ENCODE results near the gene TERB1.

The TERB1 gene

GRCh38 chr16:66776457-66776856 is 24.9 kb downstream of the TERB1 start:
- TF ChIP-seq, protein P1, sequence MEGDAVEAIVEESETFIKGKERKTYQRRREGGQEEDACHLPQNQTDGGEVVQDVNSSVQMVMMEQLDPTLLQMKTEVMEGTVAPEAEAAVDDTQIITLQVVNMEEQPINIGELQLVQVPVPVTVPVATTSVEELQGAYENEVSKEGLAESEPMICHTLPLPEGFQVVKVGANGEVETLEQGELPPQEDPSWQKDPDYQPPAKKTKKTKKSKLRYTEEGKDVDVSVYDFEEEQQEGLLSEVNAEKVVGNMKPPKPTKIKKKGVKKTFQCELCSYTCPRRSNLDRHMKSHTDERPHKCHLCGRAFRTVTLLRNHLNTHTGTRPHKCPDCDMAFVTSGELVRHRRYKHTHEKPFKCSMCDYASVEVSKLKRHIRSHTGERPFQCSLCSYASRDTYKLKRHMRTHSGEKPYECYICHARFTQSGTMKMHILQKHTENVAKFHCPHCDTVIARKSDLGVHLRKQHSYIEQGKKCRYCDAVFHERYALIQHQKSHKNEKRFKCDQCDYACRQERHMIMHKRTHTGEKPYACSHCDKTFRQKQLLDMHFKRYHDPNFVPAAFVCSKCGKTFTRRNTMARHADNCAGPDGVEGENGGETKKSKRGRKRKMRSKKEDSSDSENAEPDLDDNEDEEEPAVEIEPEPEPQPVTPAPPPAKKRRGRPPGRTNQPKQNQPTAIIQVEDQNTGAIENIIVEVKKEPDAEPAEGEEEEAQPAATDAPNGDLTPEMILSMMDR (IDR thresholded peaks at IDR 0.05; ENCODE audit: low read length, missing control alignments): no peak

DNA sequence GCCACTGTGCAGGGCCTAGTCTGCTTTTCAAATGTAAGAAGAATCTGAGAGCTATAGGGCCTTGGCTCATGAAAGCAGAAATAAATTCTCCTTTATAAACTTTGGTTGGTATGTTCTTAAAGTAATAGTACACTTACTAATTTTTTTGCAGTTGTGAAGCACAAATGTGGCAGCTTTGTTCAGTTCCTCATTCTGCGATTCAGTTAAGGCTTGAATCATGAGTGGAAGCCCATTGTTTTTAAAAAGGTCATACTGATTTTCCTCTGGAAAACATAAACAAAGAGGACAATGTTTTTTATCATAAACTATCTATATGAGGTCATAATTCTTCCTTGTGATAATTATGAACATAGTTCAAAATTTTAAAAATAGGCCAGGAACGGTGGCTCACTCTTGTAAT is 26.4 kb downstream of the TERB1 start:
- peak; percentile 33 for DNase-seq (ENCODE audit: low read depth)
- H3K4me3 ChIP-seq (replicated peaks; ENCODE audit: low read depth, low read length): no peak overlapping the region
- TF ChIP-seq, protein P1 (IDR thresholded peaks at IDR 0.05; ENCODE audit: low read length, missing control alignments): no peak

More at GRCh38 chr16:66776457-66776856, 24.9 kb downstream of the TERB1 start:
- no peak overlapping the region for H3K4me3 ChIP-seq (replicated peaks; ENCODE audit: low read depth, low read length)
- DNase-seq (ENCODE audit: low read depth): no peak

- TF ChIP-seq, protein P1 (IDR thresholded peaks at IDR 0.05; ENCODE audit: low read length, missing control alignments): no peak
- no peak overlapping the region for H3K4me3 ChIP-seq (replicated peaks; ENCODE audit: low read depth, low read length)
- no peak for DNase-seq (ENCODE audit: low read depth)
These were observed 43.3 kb downstream of the TERB1 start for GRCh38 chr16:66758086-66758485.

GRCh38 chr16:66754819-66755218 is 46.6 kb downstream of the TERB1 start:
- no peak for DNase-seq (ENCODE audit: low read depth)
- no peak overlapping the region for H3K4me3 ChIP-seq (replicated peaks; ENCODE audit: low read depth, low read length)
- TF ChIP-seq, protein P1 (IDR thresholded peaks at IDR 0.05; ENCODE audit: low read length, missing control alignments): no peak

GRCh38 chr16:66754211-66754610 is 47.2 kb downstream of the TERB1 start:
- H3K4me3 ChIP-seq (replicated peaks; ENCODE audit: low read depth, low read length): no peak overlapping the region
- TF ChIP-seq, protein P1 (IDR thresholded peaks at IDR 0.05; ENCODE audit: low read length, missing control alignments): no peak
- DNase-seq (ENCODE audit: low read depth): no peak

DNA sequence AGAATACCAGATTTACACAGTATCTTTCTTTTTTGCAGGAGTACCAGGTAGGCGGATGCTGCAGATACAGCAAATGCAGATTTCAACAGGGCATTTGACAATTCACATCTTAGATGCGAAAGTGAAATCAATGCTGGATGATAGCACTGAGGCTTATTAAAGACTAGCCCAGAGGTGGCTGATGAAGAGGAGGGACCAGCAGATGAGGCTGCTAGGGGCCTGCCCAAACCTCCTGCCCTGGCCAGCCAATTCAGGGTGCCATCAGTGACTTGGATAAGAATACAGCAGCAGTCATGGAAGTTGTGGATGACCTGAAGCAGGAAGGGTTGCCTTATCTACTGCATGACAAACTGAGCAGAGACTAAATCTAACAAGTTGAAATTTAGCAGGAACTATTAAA is 48.4 kb downstream of the TERB1 start:
- no peak overlapping the region for H3K4me3 ChIP-seq (replicated peaks; ENCODE audit: low read depth, low read length)
- TF ChIP-seq, protein P1 (IDR thresholded peaks at IDR 0.05; ENCODE audit: low read length, missing control alignments): no peak
- no peak for DNase-seq (ENCODE audit: low read depth)

GRCh38 chr16:66752379-66752778 is 49.0 kb downstream of the TERB1 start:
- no peak overlapping the region for H3K4me3 ChIP-seq (replicated peaks; ENCODE audit: low read depth, low read length)
- TF ChIP-seq, protein P1 (IDR thresholded peaks at IDR 0.05; ENCODE audit: low read length, missing control alignments): no peak
- DNase-seq (ENCODE audit: low read depth): no peak

Measured in fibroblast of pulmonary artery (primary cell).